OCI-LY7 (cell line): ENCODE data around the gene SH3RF3. TPM values are rescaled to one million over a fixed set of nuclear protein-coding genes. Genes with fewer than 3 reads are reported as not detected.

Experiments
- BruUV-seq: library from RNA; stranded (reverse); fragments of 400-500 nt; replicated peaks from 2 replicates; lab custom pipeline; 2021; lab: Mats Ljungman, UMichigan
- CTCF ChIA-PET: fragments of 300-600 bp; sonication (Branson Sonifier 250); formaldehyde crosslinking; loops from one replicate; lab custom pipeline; 2022; ENCODE audit warnings: antibody characterized with exemption; ENCODE audit not compliant: unreplicated experiment; lab: Charles Lee
- POLR2A ChIA-PET: fragments of 300-600 bp; sonication (Branson Sonifier 250); formaldehyde crosslinking; loops from one replicate; lab custom pipeline; 2022; ENCODE audit warnings: antibody characterized with exemption; lab: Charles Lee
- DNase-seq: peaks from one replicate; pipeline ENCODE4 v3.0.0-alpha.2; 2015; ENCODE audit warnings: low spot score
- H2AFZ ChIP-seq: fragments of 200-600 bp; sonication (generic), shearing (Covaris generic); 2 replicates; pipeline ENCODE4 v1.6.1; 2014; ENCODE audit warnings: mild to moderate bottlenecking, antibody characterized with exemption, low read length, moderate library complexity
- H3K27ac ChIP-seq: fragments of 200-600 bp; sonication (generic); 2 replicates; pipeline ENCODE4 v1.5.1; 2014; ENCODE audit warnings: mixed run types, low read depth, mild to moderate bottlenecking, moderate library complexity, low read length, inconsistent platforms; ENCODE audit not compliant: poor library complexity, severe bottlenecking
- H3K36me3 ChIP-seq: fragments of 200-600 bp; sonication (generic); 2 replicates; pipeline ENCODE4 v1.6.1; 2014; ENCODE audit warnings: mild to moderate bottlenecking, antibody characterized with exemption, low read length, moderate library complexity, mixed read lengths; ENCODE audit not compliant: insufficient read depth
- H3K4me1 ChIP-seq: fragments of 200-600 bp; sonication (generic); 2 replicates; pipeline ENCODE4 v1.5.1; 2014; ENCODE audit warnings: mild to moderate bottlenecking, low read length; ENCODE audit not compliant: insufficient read depth, poor library complexity, severe bottlenecking
- H3K4me2 ChIP-seq: fragments of 200-600 bp; sonication (generic); 2 replicates; pipeline ENCODE4 v1.6.1; 2014; ENCODE audit warnings: mild to moderate bottlenecking, low read length
- H3K4me3 ChIP-seq: fragments of 200-600 bp; sonication (generic); 2 replicates; pipeline ENCODE4 v1.5.1; 2014; ENCODE audit warnings: mild to moderate bottlenecking, low read depth, low read length; ENCODE audit not compliant: poor library complexity, severe bottlenecking
- H3K79me2 ChIP-seq: fragments of 200-600 bp; sonication (generic); 2 replicates; pipeline ENCODE4 v1.6.1; 2016; ENCODE audit warnings: low read depth, mild to moderate bottlenecking, low read length, moderate library complexity, mixed read lengths; ENCODE audit not compliant: insufficient read depth
- H3K9me2 ChIP-seq: fragments of 200-600 bp; sonication (generic); 2 replicates; pipeline ENCODE4 v1.6.1; 2016; ENCODE audit warnings: mild to moderate bottlenecking, low read length, mixed read lengths; ENCODE audit not compliant: insufficient read depth
- H3K9me3 ChIP-seq: fragments of 200-600 bp; sonication (generic); 2 replicates; pipeline ENCODE4 v1.6.1; 2014; ENCODE audit warnings: mild to moderate bottlenecking, mixed run types, low read length, mixed read lengths
- H4K20me1 ChIP-seq: fragments of 200-600 bp; sonication (generic); 2 replicates; pipeline ENCODE4 v1.6.1; 2014; ENCODE audit warnings: mild to moderate bottlenecking, antibody characterized with exemption, low read length, moderate library complexity, mixed read lengths; ENCODE audit not compliant: insufficient read depth
- EZH2phosphoT487 ChIP-seq: fragments of 200-600 bp; sonication (generic); IDR thresholded peaks from 2 replicates; pipeline ENCODE4 v1.6.1; 2018; ENCODE audit warnings: low read depth, borderline replicate concordance, mild to moderate bottlenecking, mixed run types, antibody characterized with exemption, low read length, moderate library complexity, mixed read lengths
- intact Hi-C: fragments of 100-400 bp; cut with micrococcal nuclease; formaldehyde crosslinking; loops from one replicate; pipeline ENCODE4 v1.10.0; 2022; ENCODE audit not compliant: unreplicated experiment
- total RNA-seq, 2 experiments: library from RNA; depleted of rRNA in 1 of 2; stranded (reverse); fragments of >200 nt in 1 of 2; shearing (Covaris generic) in 1 of 2; gene quantifications; 2 replicates each; pipeline ENCODE4 v1.2.3, GENCODE V29; 2014 to 2022
- TF ChIP-seq, protein P1 (sequence below): fragments of 200-600 bp; sonication (generic); conservative IDR thresholded peaks from 2 replicates; pipeline ENCODE4 v1.5.1; 2014; ENCODE audit warnings: mild to moderate bottlenecking, antibody characterized with exemption, low read length, moderate library complexity, mixed read lengths

SH3RF3 gene
- total RNA-seq, 2 experiments from 2014 or later, result not detected

DNA sequence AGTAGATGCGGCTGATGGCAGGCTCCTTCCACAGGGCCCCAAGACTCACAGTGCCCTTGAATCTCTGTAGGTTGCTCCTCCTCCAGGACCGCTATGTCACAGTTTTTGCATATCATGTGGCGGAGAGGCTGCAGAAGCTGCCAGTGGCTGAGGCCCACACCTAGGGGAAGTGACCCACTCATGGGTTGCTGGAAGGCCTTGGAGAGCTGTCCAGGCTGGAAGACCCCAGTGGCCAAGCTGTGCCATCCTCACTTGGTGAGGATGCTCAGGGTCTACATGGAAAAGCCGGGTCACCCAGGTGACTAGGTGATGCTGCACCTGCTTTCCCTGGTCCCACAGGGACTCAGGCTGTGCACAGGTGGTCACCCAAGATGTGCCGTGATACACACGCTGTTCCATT is 394.1 kb downstream of the SH3RF3 start:
- no peak overlapping the region for H3K4me2 ChIP-seq
- CTCF ChIA-PET, result interaction anchor here (0.6 kb wide), 1 partner anchor 13 kb away, joined by 3 read pairs; no protein-coding TSS in a partner anchor
- H2AFZ ChIP-seq, result no peak overlapping the region
- H4K20me1 ChIP-seq, result no peaks in the 10 kb centered on the region
- TF ChIP-seq EZH2phosphoT487, result no peak
- TF ChIP-seq, protein P1, sequence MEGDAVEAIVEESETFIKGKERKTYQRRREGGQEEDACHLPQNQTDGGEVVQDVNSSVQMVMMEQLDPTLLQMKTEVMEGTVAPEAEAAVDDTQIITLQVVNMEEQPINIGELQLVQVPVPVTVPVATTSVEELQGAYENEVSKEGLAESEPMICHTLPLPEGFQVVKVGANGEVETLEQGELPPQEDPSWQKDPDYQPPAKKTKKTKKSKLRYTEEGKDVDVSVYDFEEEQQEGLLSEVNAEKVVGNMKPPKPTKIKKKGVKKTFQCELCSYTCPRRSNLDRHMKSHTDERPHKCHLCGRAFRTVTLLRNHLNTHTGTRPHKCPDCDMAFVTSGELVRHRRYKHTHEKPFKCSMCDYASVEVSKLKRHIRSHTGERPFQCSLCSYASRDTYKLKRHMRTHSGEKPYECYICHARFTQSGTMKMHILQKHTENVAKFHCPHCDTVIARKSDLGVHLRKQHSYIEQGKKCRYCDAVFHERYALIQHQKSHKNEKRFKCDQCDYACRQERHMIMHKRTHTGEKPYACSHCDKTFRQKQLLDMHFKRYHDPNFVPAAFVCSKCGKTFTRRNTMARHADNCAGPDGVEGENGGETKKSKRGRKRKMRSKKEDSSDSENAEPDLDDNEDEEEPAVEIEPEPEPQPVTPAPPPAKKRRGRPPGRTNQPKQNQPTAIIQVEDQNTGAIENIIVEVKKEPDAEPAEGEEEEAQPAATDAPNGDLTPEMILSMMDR, result no peak
- no peaks in the 10 kb centered on the region for H3K79me2 ChIP-seq
- H3K4me1 ChIP-seq, result no peaks in the 10 kb centered on the region
- intact Hi-C loops, result no loop called here
- no peaks in the 10 kb centered on the region for H3K36me3 ChIP-seq
- H3K9me3 ChIP-seq, result no peaks in the 10 kb centered on the region
- POLR2A ChIA-PET, result interaction anchor here (0.7 kb wide), 1 partner anchor 9 kb away, joined by 3 read pairs; no protein-coding TSS in a partner anchor
- BruUV-seq, result no TSS peak
- no peak for DNase-seq
- H3K4me3 ChIP-seq, result no peak overlapping the region
- no peaks in the 10 kb centered on the region for H3K9me2 ChIP-seq
- no peak overlapping the region for H3K27ac ChIP-seq

DNA sequence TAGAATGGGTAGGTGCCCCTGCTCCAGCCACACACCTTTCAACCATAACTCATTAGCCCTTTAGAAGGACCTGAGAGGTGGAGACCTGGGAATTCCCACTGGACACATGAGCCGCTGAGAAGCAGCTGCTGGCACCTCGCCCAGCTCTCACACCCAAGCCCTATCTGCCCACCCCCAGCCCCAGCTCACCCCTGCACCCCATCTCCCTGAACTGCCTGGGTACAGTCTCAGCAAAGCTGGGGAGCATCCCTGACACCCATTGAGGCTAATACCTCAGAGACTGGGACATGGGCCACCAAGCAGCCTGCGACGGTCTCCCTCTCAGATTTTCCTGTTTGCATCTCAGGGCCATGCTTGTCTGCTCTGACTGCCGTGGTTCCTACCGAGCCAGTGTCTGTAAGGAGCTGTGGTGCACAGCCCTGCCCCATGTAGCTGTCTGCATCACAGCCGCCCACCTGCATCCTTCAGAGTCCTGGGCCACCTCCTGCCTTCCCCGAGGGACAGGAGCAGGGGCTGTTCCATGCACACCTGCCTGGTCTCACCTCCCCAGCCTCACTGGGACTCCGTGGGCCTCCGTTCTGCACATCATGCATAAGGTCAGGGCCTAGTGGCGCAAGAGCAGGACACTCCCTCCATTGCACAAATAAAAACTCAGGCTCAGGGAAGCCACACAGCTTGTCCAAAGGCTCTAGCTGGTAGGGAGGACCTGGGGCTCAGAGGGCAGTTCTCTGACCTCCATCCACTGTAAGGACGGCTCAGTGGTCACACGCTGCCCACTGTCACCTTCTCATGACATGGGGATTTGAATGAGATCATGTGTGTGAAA is 394.7 kb downstream of the SH3RF3 start:
- Histone ChIP-seq H3K9me2 (no peaks in the 10 kb centered on the region), H3K27ac (no peak overlapping the region), H2AFZ (no peak overlapping the region), H3K36me3 (no peaks in the 10 kb centered on the region), H4K20me1 (no peaks in the 10 kb centered on the region), H3K4me2 (no peak overlapping the region), H3K79me2 (no peaks in the 10 kb centered on the region), H3K9me3 (no peaks in the 10 kb centered on the region), H3K4me1 (no peaks in the 10 kb centered on the region), H3K4me3 (no peak overlapping the region)
- POLR2A ChIA-PET, result interaction anchor here (0.7 kb wide), 1 partner anchor 8 kb away, joined by 3 read pairs; no protein-coding TSS in a partner anchor
- CTCF ChIA-PET, result interaction anchor here (0.6 kb wide), 1 partner anchor 204 kb away, joined by 4 read pairs; no protein-coding TSS in a partner anchor
- TF ChIP-seq, protein P1, result no peak
- no peak for TF ChIP-seq EZH2phosphoT487
- intact Hi-C loops, result no loop called here
- no peak for DNase-seq
- no TSS peak for BruUV-seq

DNA sequence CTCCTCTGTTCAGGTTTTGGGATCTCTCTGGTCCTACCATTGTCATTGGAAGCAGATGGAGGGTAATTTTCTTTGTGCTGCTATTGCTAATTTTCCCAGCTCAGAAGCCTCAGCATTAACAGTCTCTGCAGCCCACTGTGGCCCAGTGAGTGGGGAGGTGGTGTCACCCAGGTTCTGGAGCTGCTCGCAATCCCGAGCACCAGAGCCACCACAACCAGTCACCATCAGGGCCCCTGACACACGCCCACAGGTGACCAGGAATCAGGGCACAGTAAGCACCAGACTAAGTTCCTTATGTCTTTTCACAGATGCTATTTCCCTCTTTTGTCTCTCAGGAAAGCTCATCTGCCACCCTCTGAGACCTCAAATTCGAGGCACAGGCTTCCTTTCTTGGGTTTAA is 396.8 kb downstream of the SH3RF3 start:
- CTCF ChIA-PET, result no interaction called here

More for the DNA sequence above, 396.8 kb downstream of the SH3RF3 start:
- Histone ChIP-seq H2AFZ (no peak overlapping the region), H3K9me2 (no peaks in the 10 kb centered on the region), H4K20me1 (no peaks in the 10 kb centered on the region), H3K79me2 (no peaks in the 10 kb centered on the region), H3K4me2 (no peak overlapping the region), H3K36me3 (no peaks in the 10 kb centered on the region), H3K4me3 (no peak overlapping the region), H3K27ac (no peak overlapping the region), H3K4me1 (no peaks in the 10 kb centered on the region), H3K9me3 (no peaks in the 10 kb centered on the region)
- intact Hi-C loops, result no loop called here
- BruUV-seq, result no TSS peak
- TF ChIP-seq, protein P1, result no peak
- no peak for TF ChIP-seq EZH2phosphoT487
- POLR2A ChIA-PET, result no interaction called here
- no peak for DNase-seq
